ENCODE results near the gene CLTA.

CLTA gene

GRCh38 chr9:36190388-36191289, at the start of gene CLTA:
CLTA (plus strand) TSS chr9:36190921; CDS start chr9:36191057, 136 bp downstream.
- H3K27ac Mint-ChIP-seq = peak within 1 kb of the TSS; percentile 91

GRCh38 chr9:36141288-36141687, 49.4 kb upstream of the CLTA start:
- Mint-ChIP-seq H3K36me3 (peaks cover 63% of the 10 kb centered on the region), H3K27ac (no peak overlapping the region), H3K4me3 (peak overlapping the region; percentile 9)

More at GRCh38 chr9:36190388-36191289, at the start of gene CLTA:
- Mint-ChIP-seq H3K27me3 (peaks cover 19% of the 10 kb centered on the region), H3K4me3 (peak within 1 kb of the TSS; percentile 92), H3K4me1 (peaks cover 48% of the 10 kb centered on the region), H3K9me3 (no peaks in the 10 kb centered on the region), H3K36me3 (peaks cover 26% of the 10 kb centered on the region)
- CTCF ChIA-PET = interaction anchor here (0.8 to 3.1 kb wide), 19 partner anchors 9 to 539 kb away, joined by 3 to 18 read pairs (median 4); partner anchors contain the start of gene GLIPR2
- DNase-seq = peak; percentile 97

GRCh38 chr9:36141761-36142160, 49.0 kb upstream of the CLTA start:
- H3K4me3 Mint-ChIP-seq = peak overlapping the region; percentile 86

More at GRCh38 chr9:36141288-36141687, 49.4 kb upstream of the CLTA start:
- DNase-seq = no peak
- H3K9me3 Mint-ChIP-seq = peaks cover 12% of the 10 kb centered on the region
- peaks cover 26% of the 10 kb centered on the region for H3K27me3 Mint-ChIP-seq
- CTCF ChIA-PET = interaction anchor here (1.0 to 2.0 kb wide), 3 partner anchors 17 to 38 kb away, joined by 3 to 7 read pairs (median 4); no protein-coding TSS in a partner anchor
- H3K4me1 Mint-ChIP-seq = peaks cover 93% of the 10 kb centered on the region

GRCh38 chr9:36142510-36143244, 48.0 kb upstream of the CLTA start:
- CTCF ChIA-PET = interaction anchor here (1.0 to 2.8 kb wide), 4 partner anchors 19 to 39 kb away, joined by 3 to 16 read pairs (median 6); no protein-coding TSS in a partner anchor
- Mint-ChIP-seq H3K4me1 (peaks cover 97% of the 10 kb centered on the region), H3K27me3 (peaks cover 18% of the 10 kb centered on the region), H3K9me3 (peaks cover 19% of the 10 kb centered on the region), H3K27ac (peak overlapping the region; percentile 95), H3K36me3 (peaks cover 70% of the 10 kb centered on the region), H3K4me3 (peak overlapping the region; percentile 86)
- no peak for DNase-seq

More at GRCh38 chr9:36141761-36142160, 49.0 kb upstream of the CLTA start:
- peaks cover 65% of the 10 kb centered on the region for H3K36me3 Mint-ChIP-seq
- H3K27me3 Mint-ChIP-seq = peaks cover 26% of the 10 kb centered on the region
- DNase-seq = no peak
- H3K4me1 Mint-ChIP-seq = peaks cover 95% of the 10 kb centered on the region
- peaks cover 13% of the 10 kb centered on the region for H3K9me3 Mint-ChIP-seq
- no peak overlapping the region for H3K27ac Mint-ChIP-seq
- CTCF ChIA-PET = interaction anchor here (1.0 to 1.2 kb wide), 2 partner anchors 17 to 38 kb away, joined by 3 to 4 read pairs; no protein-coding TSS in a partner anchor

GRCh38 chr9:36143245-36143641, 47.5 kb upstream of the CLTA start:
- CTCF ChIA-PET = interaction anchor here (1.0 to 2.8 kb wide), 3 partner anchors 20 to 39 kb away, joined by 3 to 16 read pairs (median 9); no protein-coding TSS in a partner anchor
- peaks cover 12% of the 10 kb centered on the region for H3K27me3 Mint-ChIP-seq
- peaks cover 19% of the 10 kb centered on the region for H3K9me3 Mint-ChIP-seq
- peak overlapping the region; percentile 86 for H3K4me3 Mint-ChIP-seq
- DNase-seq = no peak
- peak overlapping the region; percentile 95 for H3K27ac Mint-ChIP-seq
- peaks cover 68% of the 10 kb centered on the region for H3K36me3 Mint-ChIP-seq
- H3K4me1 Mint-ChIP-seq = peaks cover 97% of the 10 kb centered on the region

GRCh38 chr9:36144309-36145232, 46.1 kb upstream of the CLTA start:
- DNase-seq = peak; percentile 62

GRCh38 chr9:36145970-36146369, 44.8 kb upstream of the CLTA start:
- no peak for DNase-seq
- CTCF ChIA-PET = interaction anchor here (1.6 kb wide), 1 partner anchor 19 kb away, joined by 6 read pairs; no protein-coding TSS in a partner anchor
- Mint-ChIP-seq H3K36me3 (peaks cover 55% of the 10 kb centered on the region), H3K4me1 (peaks cover 95% of the 10 kb centered on the region), H3K27ac (peak overlapping the region; percentile 12), H3K9me3 (peaks cover 19% of the 10 kb centered on the region), H3K27me3 (no peaks in the 10 kb centered on the region), H3K4me3 (no peak overlapping the region)

More at GRCh38 chr9:36144309-36145232, 46.1 kb upstream of the CLTA start:
- CTCF ChIA-PET = interaction anchor here (1.0 to 2.8 kb wide), 4 partner anchors 22 to 46 kb away, joined by 3 to 16 read pairs (median 6); partner anchors contain the start of gene CLTA
- Mint-ChIP-seq H3K4me3 (peak overlapping the region; percentile 86), H3K36me3 (peaks cover 55% of the 10 kb centered on the region), H3K27me3 (no peaks in the 10 kb centered on the region), H3K4me1 (peaks cover 95% of the 10 kb centered on the region), H3K9me3 (peaks cover 19% of the 10 kb centered on the region), H3K27ac (peak overlapping the region; percentile 95)

- Mint-ChIP-seq H3K27ac (no peak overlapping the region), H3K4me3 (no peak overlapping the region)
Measured at GRCh38 chr9:36146651-36147050, 44.1 kb upstream of the CLTA start.

GRCh38 chr9:36147441-36148175, 43.1 kb upstream of the CLTA start:
- H3K36me3 Mint-ChIP-seq = peaks cover 51% of the 10 kb centered on the region
- CTCF ChIA-PET = interaction anchor here (1.6 kb wide), 2 partner anchors 16 to 17 kb away, joined by 6 to 10 read pairs; no protein-coding TSS in a partner anchor
- H3K9me3 Mint-ChIP-seq = peaks cover 19% of the 10 kb centered on the region
- DNase-seq = no peak
- H3K27ac Mint-ChIP-seq = peak overlapping the region; percentile 63
- peaks cover 94% of the 10 kb centered on the region for H3K4me1 Mint-ChIP-seq
- no peaks in the 10 kb centered on the region for H3K27me3 Mint-ChIP-seq
- H3K4me3 Mint-ChIP-seq = no peak overlapping the region

More at GRCh38 chr9:36146651-36147050, 44.1 kb upstream of the CLTA start:
- H3K27me3 Mint-ChIP-seq = no peaks in the 10 kb centered on the region
- H3K4me1 Mint-ChIP-seq = peaks cover 95% of the 10 kb centered on the region
- DNase-seq = no peak
- H3K9me3 Mint-ChIP-seq = peaks cover 19% of the 10 kb centered on the region
- peaks cover 58% of the 10 kb centered on the region for H3K36me3 Mint-ChIP-seq
- CTCF ChIA-PET = interaction anchor here (1.6 kb wide), 1 partner anchor 18 kb away, joined by 6 read pairs; no protein-coding TSS in a partner anchor

- Mint-ChIP-seq H3K9me3 (peaks cover 19% of the 10 kb centered on the region), H3K4me1 (peaks cover 94% of the 10 kb centered on the region), H3K27me3 (no peaks in the 10 kb centered on the region), H3K27ac (peak overlapping the region; percentile 74), H3K4me3 (no peak overlapping the region), H3K36me3 (peaks cover 49% of the 10 kb centered on the region)
- DNase-seq = peak; percentile 67
- CTCF ChIA-PET = interaction anchor here (0.7 to 1.6 kb wide), 5 partner anchors 12 to 128 kb away, joined by 3 to 10 read pairs (median 5); partner anchors contain the start of gene GLIPR2
Measured at GRCh38 chr9:36148311-36149051, 42.2 kb upstream of the CLTA start.

GRCh38 chr9:36149197-36149596, 41.5 kb upstream of the CLTA start:
- Mint-ChIP-seq H3K4me1 (peaks cover 93% of the 10 kb centered on the region), H3K36me3 (peaks cover 47% of the 10 kb centered on the region), H3K4me3 (no peak overlapping the region), H3K27ac (peak overlapping the region; percentile 74), H3K27me3 (no peaks in the 10 kb centered on the region), H3K9me3 (peaks cover 19% of the 10 kb centered on the region)
- DNase-seq = no peak
- CTCF ChIA-PET = interaction anchor here (0.7 to 1.6 kb wide), 5 partner anchors 12 to 128 kb away, joined by 3 to 10 read pairs (median 5); partner anchors contain the start of gene GLIPR2

Measured in activated naive CD4-positive, alpha-beta T cell treated with anti-CD3 and anti-CD28 coated beads, Interleukin-2, amount 10 ng/mL, durations not matched to agents 7 days and 5 days (primary cell).